A673 (cell line): Measurements from ENCODE around the gene SPTLC3. TPM values are rescaled to one million over a fixed set of nuclear protein-coding genes. Genes with fewer than 3 reads are reported as not detected.

Source experiments
- BruUV-seq: library from RNA; stranded (reverse); fragments of 400-500 nt; replicated peaks from 2 replicates; lab custom pipeline; 2021; lab: Mats Ljungman, UMichigan
- CTCF ChIA-PET: fragments of 300-600 bp; sonication (Branson Sonifier 250); formaldehyde crosslinking; loops from one replicate; lab custom pipeline; 2022; ENCODE audit warnings: antibody characterized with exemption; lab: Charles Lee
- POLR2A ChIA-PET: fragments of 300-600 bp; sonication (Branson Sonifier 250); formaldehyde crosslinking; loops from one replicate; lab custom pipeline; 2022; ENCODE audit warnings: antibody characterized with exemption; ENCODE audit not compliant: low non-redundant PET; lab: Charles Lee
- DNase-seq: peaks from one replicate; pipeline ENCODE4 v3.0.0-alpha.2; 2015; ENCODE audit warnings: low spot score
- H3K27ac ChIP-seq: fragments of 200-600 bp; sonication (generic); 2 replicates; pipeline ENCODE4 v1.5.1; 2016; ENCODE audit warnings: mixed run types, low read depth, mild to moderate bottlenecking, mixed read lengths, antibody characterized with exemption, low read length; ENCODE audit not compliant: poor library complexity, severe bottlenecking
- H3K27me3 ChIP-seq: fragments of 200-600 bp; sonication (generic); replicated peaks from 2 replicates; pipeline ENCODE4 v1.6.1; 2017; ENCODE audit warnings: mixed run types, low read depth, mild to moderate bottlenecking, mixed read lengths, antibody characterized with exemption, low read length; ENCODE audit not compliant: insufficient read depth, poor library complexity
- H3K36me3 ChIP-seq: fragments of 200-600 bp; sonication (generic); 2 replicates; pipeline ENCODE4 v1.6.1; 2016; ENCODE audit warnings: mixed run types, mild to moderate bottlenecking, mixed read lengths, antibody characterized with exemption, low read length; ENCODE audit not compliant: insufficient read depth, poor library complexity, severe bottlenecking
- H3K4me1 ChIP-seq: fragments of 200-600 bp; sonication (generic); 2 replicates; pipeline ENCODE4 v1.6.1; 2017; ENCODE audit warnings: mixed run types, mild to moderate bottlenecking, mixed read lengths, antibody characterized with exemption, low read length; ENCODE audit not compliant: insufficient read depth, poor library complexity, severe bottlenecking
- H3K4me3 ChIP-seq: fragments of 200-600 bp; sonication (generic); 2 replicates; pipeline ENCODE4 v1.5.1; 2016; ENCODE audit warnings: low read depth, mixed run types, mild to moderate bottlenecking, mixed read lengths, low read length; ENCODE audit not compliant: poor library complexity, severe bottlenecking
- H3K9me3 ChIP-seq: fragments of 200-600 bp; sonication (generic); 2 replicates; pipeline ENCODE4 v1.6.1; 2016; ENCODE audit warnings: mixed run types, low read depth, mild to moderate bottlenecking, mixed read lengths, antibody characterized with exemption, low read length; ENCODE audit not compliant: poor library complexity, severe bottlenecking
- CTCF ChIP-seq: fragments of 300-800, 200-600 bp; sonication (generic); conservative IDR thresholded peaks from 2 replicates; pipeline ENCODE4 v1.5.1; 2017; ENCODE audit warnings: low read depth, mild to moderate bottlenecking, antibody characterized with exemption, low read length, moderate library complexity, mixed read lengths
- EZH2 ChIP-seq: fragments of 200-600 bp; sonication (generic); IDR thresholded peaks from 2 replicates; pipeline ENCODE4 v1.6.1; 2017; ENCODE audit warnings: borderline replicate concordance, low read depth, mild to moderate bottlenecking, mixed read lengths, antibody characterized with exemption, low read length; ENCODE audit not compliant: poor library complexity, severe bottlenecking
- intact Hi-C: fragments of 100-400 bp; cut with micrococcal nuclease; formaldehyde crosslinking; loops from one replicate; pipeline ENCODE4 v1.10.0; 2022; ENCODE audit not compliant: unreplicated experiment
- total RNA-seq: library from RNA; stranded (reverse); gene quantifications from 2 replicates; pipeline ENCODE4 v1.2.3, GENCODE V29; 2021

Gene SPTLC3
- total RNA-seq, 1 experiment from 2014 or later: 0.06 TPM

- ChIA-PET CTCF (no interaction called here), POLR2A (no interaction called here)
- no TSS peak for BruUV-seq
- Histone ChIP-seq H3K36me3 (no peaks in the 10 kb centered on the region), H3K4me3 (no peak overlapping the region), H3K9me3 (no peaks in the 10 kb centered on the region), H3K27me3 (no peaks in the 10 kb centered on the region), H3K4me1 (no peaks in the 10 kb centered on the region), H3K27ac (no peak overlapping the region)
- TF ChIP-seq EZH2: no peak
- TF ChIP-seq CTCF: no peak
- no peak for DNase-seq
- intact Hi-C loops: no loop called here
Measured at GRCh38 chr20:13101706-13102105, 92.9 kb downstream of the SPTLC3 start.

- intact Hi-C loops: no loop called here
Measured at GRCh38 chr20:13102237-13102636, 93.5 kb downstream of the SPTLC3 start.

GRCh38 chr20:13102694-13103093, 93.9 kb downstream of the SPTLC3 start:
- Histone ChIP-seq H3K4me3 (no peak overlapping the region), H3K9me3 (no peaks in the 10 kb centered on the region), H3K36me3 (no peaks in the 10 kb centered on the region), H3K27ac (no peak overlapping the region), H3K4me1 (no peaks in the 10 kb centered on the region), H3K27me3 (no peaks in the 10 kb centered on the region)
- POLR2A ChIA-PET: no interaction called here
- BruUV-seq: no TSS peak
- TF ChIP-seq CTCF (no peak), EZH2 (no peak)
- DNase-seq: no peak
- CTCF ChIA-PET: no interaction called here
- intact Hi-C loops: no loop called here

More at GRCh38 chr20:13102237-13102636, 93.5 kb downstream of the SPTLC3 start:
- Histone ChIP-seq H3K36me3 (no peaks in the 10 kb centered on the region), H3K27ac (no peak overlapping the region), H3K9me3 (no peaks in the 10 kb centered on the region), H3K4me3 (no peak overlapping the region), H3K4me1 (no peaks in the 10 kb centered on the region), H3K27me3 (no peaks in the 10 kb centered on the region)
- no peak for TF ChIP-seq CTCF
- TF ChIP-seq EZH2: no peak
- POLR2A ChIA-PET: no interaction called here
- no peak for DNase-seq
- CTCF ChIA-PET: no interaction called here
- BruUV-seq: no TSS peak
